Mesothelial cell of epicardium (in vitro differentiated cells): ENCODE results near the gene CLEC9A. TPM values are rescaled to one million over a fixed set of nuclear protein-coding genes. Genes with fewer than 3 reads are reported as not detected.

Source experiments
- DNase-seq, 2 experiments: peaks; one replicate each; pipeline ENCODE4 v3.0.0; 2021; ENCODE audit warnings: low spot score in 2 of 2; ENCODE audit not compliant: unreplicated experiment in 2 of 2
- H3K27ac Mint-ChIP-seq: 2 replicates; pipeline ENCODE4 v1.8.0; 2021; ENCODE audit warnings: mixed read lengths
- H3K27me3 Mint-ChIP-seq: 2 replicates; pipeline ENCODE4 v1.8.0; 2021; ENCODE audit warnings: low read depth, mixed read lengths
- H3K36me3 Mint-ChIP-seq: 2 replicates; pipeline ENCODE4 v1.8.0; 2021; ENCODE audit warnings: mixed read lengths
- H3K4me1 Mint-ChIP-seq: 2 replicates; pipeline ENCODE4 v1.8.0; 2021; ENCODE audit warnings: mixed read lengths
- H3K4me3 Mint-ChIP-seq: 2 replicates; pipeline ENCODE4 v1.8.0; 2021; ENCODE audit warnings: mild to moderate bottlenecking, moderate library complexity, mixed read lengths
- H3K9me3 Mint-ChIP-seq: 2 replicates; pipeline ENCODE4 v1.8.0; 2021; ENCODE audit warnings: mixed read lengths
- CTCF ChIP-seq: fragments of 200-600 bp; sonication (generic); IDR thresholded peaks from one replicate; pipeline ENCODE4 v1.5.0; 2021; ENCODE audit warnings: antibody characterized with exemption; ENCODE audit not compliant: unreplicated experiment
- total RNA-seq: library from RNA; stranded (reverse); gene quantifications from 3 replicates; pipeline ENCODE4 v1.2.1, GENCODE V29; 2021

The CLEC9A gene
- total RNA-seq, 1 donor from 2014 or later, result not detected

GRCh38 chr12:10070380-10070779 lies 39.9 kb downstream of the CLEC9A start:
- H3K36me3 Mint-ChIP-seq, result no peaks in the 10 kb centered on the region
- H3K4me3 Mint-ChIP-seq, result no peak overlapping the region
- no peaks in the 10 kb centered on the region for H3K27me3 Mint-ChIP-seq
- peaks cover 27% of the 10 kb centered on the region for H3K4me1 Mint-ChIP-seq
- H3K27ac Mint-ChIP-seq, result no peak overlapping the region
- TF ChIP-seq CTCF, result no peak
- H3K9me3 Mint-ChIP-seq, result no peaks in the 10 kb centered on the region
- no peak for DNase-seq

GRCh38 chr12:10072131-10072530 lies 41.6 kb downstream of the CLEC9A start:
- Mint-ChIP-seq H3K27ac (no peak overlapping the region), H3K4me3 (no peak overlapping the region), H3K4me1 (peaks cover 27% of the 10 kb centered on the region), H3K9me3 (no peaks in the 10 kb centered on the region), H3K27me3 (no peaks in the 10 kb centered on the region), H3K36me3 (no peaks in the 10 kb centered on the region)
- TF ChIP-seq CTCF, result no peak
- no peak for DNase-seq

- no peak for TF ChIP-seq CTCF
- no peak overlapping the region for H3K27ac Mint-ChIP-seq
- H3K9me3 Mint-ChIP-seq, result no peaks in the 10 kb centered on the region
- no peak for DNase-seq
- peaks cover 24% of the 10 kb centered on the region for H3K4me1 Mint-ChIP-seq
- no peak overlapping the region for H3K4me3 Mint-ChIP-seq
- H3K36me3 Mint-ChIP-seq, result no peaks in the 10 kb centered on the region
- no peaks in the 10 kb centered on the region for H3K27me3 Mint-ChIP-seq
These were observed 42.8 kb downstream of the CLEC9A start for GRCh38 chr12:10073261-10073660.

- peaks cover 3% of the 10 kb centered on the region for H3K9me3 Mint-ChIP-seq
- no peaks in the 10 kb centered on the region for H3K36me3 Mint-ChIP-seq
- no peak overlapping the region for H3K4me3 Mint-ChIP-seq
- H3K27me3 Mint-ChIP-seq, result no peaks in the 10 kb centered on the region
- H3K27ac Mint-ChIP-seq, result no peak overlapping the region
- H3K4me1 Mint-ChIP-seq, result peaks cover 13% of the 10 kb centered on the region
- DNase-seq, result no peak
- TF ChIP-seq CTCF, result no peak
These were observed 45.0 kb downstream of the CLEC9A start for GRCh38 chr12:10075451-10075850.

GRCh38 chr12:10082117-10082874 lies 51.8 kb downstream of the CLEC9A start:
- Mint-ChIP-seq H3K27me3 (no peaks in the 10 kb centered on the region), H3K9me3 (peaks cover 40% of the 10 kb centered on the region), H3K27ac (no peak overlapping the region), H3K36me3 (peaks cover 6% of the 10 kb centered on the region), H3K4me1 (peaks cover 13% of the 10 kb centered on the region), H3K4me3 (no peak overlapping the region)
- no peak for TF ChIP-seq CTCF
- no peak for DNase-seq
